Measurements from ENCODE around the gene ITIH4. TPM values are rescaled to one million over a fixed set of nuclear protein-coding genes. Genes with fewer than 3 reads are reported as not detected.

Gene ITIH4
- total RNA-seq = 0.45 and 0.67 TPM in 2 replicates

GRCh38 chr3:52830535-52831258 lies at the start of gene ITIH4:
Gene ITIH4 (minus strand): TSS chr3:52830672. CDS start chr3:52830642, 30 bp downstream.

DNA sequence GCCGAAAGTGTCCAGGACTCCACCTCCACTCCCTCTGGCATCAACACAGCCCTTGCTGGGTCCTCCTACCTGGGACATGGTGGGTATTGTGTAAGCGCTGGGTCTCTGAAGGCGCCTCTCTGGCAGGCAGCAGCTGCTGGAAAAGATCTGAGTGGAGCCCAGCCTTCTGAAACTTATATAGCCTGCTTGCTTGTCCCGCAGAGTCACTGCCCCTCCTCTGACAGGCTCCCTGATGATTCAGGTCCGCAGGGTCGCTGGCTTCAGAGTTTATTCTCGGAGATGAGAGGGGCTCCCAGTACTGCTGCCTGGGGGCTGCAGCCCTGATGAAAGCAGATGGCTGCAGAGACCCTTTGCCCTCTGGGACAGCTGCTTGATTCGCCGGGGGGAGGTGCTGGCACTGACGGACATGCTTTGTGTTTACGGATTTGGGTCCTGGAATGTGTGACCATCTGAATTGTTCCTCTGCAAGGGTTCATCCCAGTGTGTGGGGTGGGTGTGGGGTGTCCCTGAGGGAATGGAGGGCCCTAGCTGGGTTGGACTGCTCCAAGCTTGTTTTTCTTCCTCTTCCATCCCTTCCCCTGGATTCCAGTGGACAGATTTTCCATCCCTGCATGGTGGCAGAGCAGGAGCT lies 4.5 kb upstream of the ITIH4 start, which contains the start of gene MUSTN1:
Gene MUSTN1 (minus strand): TSS at position 149 of the 631 bp plus-strand sequence. CDS start 71 bp downstream, at position 78.

GRCh38 chr3:52794612-52795099 lies 35.8 kb downstream of the ITIH4 start, which contains the start of gene ITIH3:
Gene ITIH3 (plus strand): TSS chr3:52794796. CDS start chr3:52794804, 8 bp downstream.

GRCh38 chr3:52777127-52777958 lies 53.1 kb downstream of the ITIH4 start, which contains the start of gene ITIH1:
Gene ITIH1 (plus strand): TSS chr3:52777599. CDS start chr3:52777616, 17 bp downstream.

DNA sequence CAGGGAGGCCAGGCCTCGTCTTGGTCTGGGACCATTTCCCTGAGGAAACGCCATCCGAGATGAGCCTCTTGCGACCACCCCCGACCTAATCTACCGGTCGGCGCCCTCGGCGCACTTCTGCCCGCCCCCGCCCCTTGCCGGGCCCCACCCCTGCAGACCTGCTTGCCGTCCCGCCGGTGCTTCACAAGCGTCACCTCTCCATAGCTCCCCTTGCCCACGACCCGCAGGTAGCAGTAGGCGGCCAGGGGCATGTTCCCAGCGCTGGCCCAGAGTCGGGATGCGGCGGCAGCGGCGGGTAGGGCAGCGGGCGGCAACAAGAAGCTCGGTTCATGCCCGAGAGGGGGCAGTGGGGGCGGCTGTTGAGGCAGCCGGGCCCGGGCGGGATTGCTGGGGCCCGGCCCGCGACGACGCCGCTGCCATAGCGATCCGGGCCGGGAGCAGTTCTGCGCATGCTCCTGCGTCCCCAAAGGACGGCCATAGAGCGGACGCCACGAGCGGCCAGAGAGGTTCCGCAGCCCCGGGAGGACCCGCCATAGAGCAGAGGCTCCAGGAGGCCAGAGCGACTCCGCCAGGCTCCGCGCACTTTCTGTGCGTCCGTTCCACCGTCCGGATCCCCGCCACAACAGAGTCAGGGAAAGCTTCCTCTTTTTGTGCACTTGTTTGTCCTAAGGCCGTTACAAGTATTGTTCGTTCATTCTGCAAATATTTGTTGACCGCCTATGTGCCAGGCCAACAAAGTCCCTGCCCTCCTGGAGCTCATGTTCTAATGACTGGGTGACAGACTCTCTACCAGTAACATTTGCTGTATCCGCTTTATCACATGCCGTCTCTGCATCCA lies 59.8 kb downstream of the ITIH4 start, which contains the start of gene NEK4:
Gene NEK4 (minus strand): TSS at position 445 of the 838 bp plus-strand sequence. CDS start 194 bp downstream, at position 251.

Other genes with a start within 250 kb of the ITIH4 start
- 42.2 and 48.6 TPM in 2 replicates for gene PBRM1, start 144.8 kb downstream of the ITIH4 start, total RNA-seq
- gene GNL3, start 144.6 kb downstream of the ITIH4 start, total RNA-seq = 73.6 and 87.3 TPM in 2 replicates
- gene GLT8D1, start 124.9 kb downstream of the ITIH4 start, total RNA-seq = 79.7 and 87.9 TPM in 2 replicates
- gene SPCS1, start 124.6 kb downstream of the ITIH4 start, total RNA-seq = 190 and 202 TPM in 2 replicates
- gene NEK4, start 59.7 kb downstream of the ITIH4 start, total RNA-seq = 13.8 and 14.9 TPM in 2 replicates
- not detected in 2 replicates for gene ITIH1, start 53.1 kb downstream of the ITIH4 start, total RNA-seq
- gene ITIH3, start 35.9 kb downstream of the ITIH4 start, total RNA-seq = not detected in 2 replicates
- gene MUSTN1, start 4.3 kb upstream of the ITIH4 start, total RNA-seq = not detected in 2 replicates
- gene STIMATE, start 66.9 kb upstream of the ITIH4 start, total RNA-seq = 11.3 and 13.8 TPM in 2 replicates
- gene SFMBT1, start 215.4 kb upstream of the ITIH4 start, total RNA-seq = 2.4 and 9.8 TPM in 2 replicates

Data from bronchus fibroblast of lung (primary cell).